DMS79 (cell line): ENCODE measurements around the gene ANAPC1.
"Not testable (repeated sequence)": the region's sequence is repeated elsewhere in the genome, so short reads cannot be mapped to it uniquely, and the experiment has no call there.

Experiments
- DNase-seq: peaks from one replicate; lab custom pipeline; 2025; lab: John Stamatoyannopoulos, UW

ANAPC1 gene

GRCh38 chr2:111883661-111884591 is at the start of gene ANAPC1:
ANAPC1 (minus strand) TSS chr2:111884193; CDS start chr2:111880825, 3,368 bp downstream.
- DNase-seq, result peak; percentile 68

DNA sequence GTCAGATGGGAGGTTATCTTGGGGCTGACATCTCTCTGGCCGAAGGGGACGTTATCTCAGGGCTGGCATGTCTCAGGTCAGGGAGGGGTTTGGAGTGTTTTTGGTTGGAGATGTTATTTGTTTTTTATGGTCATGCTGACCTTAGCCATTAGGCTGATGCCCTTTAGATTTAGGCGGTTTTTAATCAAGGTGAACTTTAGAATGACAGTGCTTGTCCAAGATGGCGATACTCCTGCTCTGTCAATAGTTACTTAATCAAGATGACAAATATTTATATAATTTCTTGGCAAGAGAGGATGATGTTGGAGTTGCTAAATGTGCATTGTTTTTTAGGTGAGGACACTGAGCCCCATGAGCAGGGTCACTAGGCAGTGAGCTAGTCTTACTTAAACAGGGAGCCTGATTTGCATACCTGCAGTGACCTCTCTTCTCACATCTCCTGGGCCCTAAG is 48.9 kb upstream of the ANAPC1 start:
- no peak for DNase-seq

GRCh38 chr2:111930875-111931274 is 46.9 kb upstream of the ANAPC1 start:
- no peak for DNase-seq

GRCh38 chr2:111930409-111930808 is 46.4 kb upstream of the ANAPC1 start:
- no peak for DNase-seq

- DNase-seq, result no peak
Observed at GRCh38 chr2:111927723-111928122, 43.7 kb upstream of the ANAPC1 start.

DNA sequence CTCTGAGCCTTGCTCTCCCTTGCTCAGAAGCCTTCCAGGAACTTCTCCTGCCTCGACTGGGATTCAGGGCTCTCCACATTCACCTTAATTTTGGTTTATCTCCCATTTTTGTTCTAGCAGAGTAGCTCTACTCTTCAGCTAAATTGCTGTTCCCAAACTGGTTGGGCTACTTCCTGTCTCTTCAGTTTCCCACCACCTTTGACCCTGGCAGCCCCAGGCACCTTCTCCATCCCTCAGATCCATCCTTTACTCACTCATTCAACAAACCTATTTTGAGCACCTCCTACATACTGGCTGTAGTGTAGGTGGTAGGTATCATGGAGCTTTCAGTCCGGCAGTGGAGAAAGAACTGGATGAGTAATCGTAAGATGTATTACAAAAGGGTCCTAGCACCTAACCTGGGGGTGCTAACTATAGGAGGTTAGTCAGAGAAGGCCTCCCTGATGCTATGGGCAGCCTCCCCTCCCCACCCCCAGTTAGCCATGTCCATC is 40.7 kb upstream of the ANAPC1 start:
- DNase-seq, result no peak

DNA sequence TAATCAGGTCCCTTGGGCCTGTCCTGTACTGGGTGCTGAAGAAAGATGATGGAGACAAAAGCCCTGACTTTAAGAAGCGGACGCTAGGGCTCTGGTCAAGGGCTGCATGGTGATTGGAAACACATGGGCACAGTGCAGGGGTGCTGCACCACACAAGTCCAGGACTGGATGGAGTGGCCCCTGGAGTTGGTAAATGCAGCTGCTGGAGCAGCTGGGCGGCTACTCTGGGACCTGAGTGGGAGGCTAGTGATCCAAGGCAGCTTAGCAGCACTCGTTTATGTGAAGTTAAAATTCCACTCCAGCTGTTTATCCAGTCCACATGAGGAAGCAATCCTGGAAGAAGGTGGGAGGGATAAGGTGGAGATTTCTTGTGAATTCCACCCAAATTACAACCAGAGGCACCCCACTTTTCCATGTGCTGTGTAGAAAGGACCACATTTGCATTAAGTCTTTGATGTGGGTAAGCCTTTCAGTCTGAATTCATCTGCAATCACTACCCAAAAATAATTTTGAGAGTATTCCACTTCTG is 39.3 kb upstream of the ANAPC1 start:
- no peak for DNase-seq

DNA sequence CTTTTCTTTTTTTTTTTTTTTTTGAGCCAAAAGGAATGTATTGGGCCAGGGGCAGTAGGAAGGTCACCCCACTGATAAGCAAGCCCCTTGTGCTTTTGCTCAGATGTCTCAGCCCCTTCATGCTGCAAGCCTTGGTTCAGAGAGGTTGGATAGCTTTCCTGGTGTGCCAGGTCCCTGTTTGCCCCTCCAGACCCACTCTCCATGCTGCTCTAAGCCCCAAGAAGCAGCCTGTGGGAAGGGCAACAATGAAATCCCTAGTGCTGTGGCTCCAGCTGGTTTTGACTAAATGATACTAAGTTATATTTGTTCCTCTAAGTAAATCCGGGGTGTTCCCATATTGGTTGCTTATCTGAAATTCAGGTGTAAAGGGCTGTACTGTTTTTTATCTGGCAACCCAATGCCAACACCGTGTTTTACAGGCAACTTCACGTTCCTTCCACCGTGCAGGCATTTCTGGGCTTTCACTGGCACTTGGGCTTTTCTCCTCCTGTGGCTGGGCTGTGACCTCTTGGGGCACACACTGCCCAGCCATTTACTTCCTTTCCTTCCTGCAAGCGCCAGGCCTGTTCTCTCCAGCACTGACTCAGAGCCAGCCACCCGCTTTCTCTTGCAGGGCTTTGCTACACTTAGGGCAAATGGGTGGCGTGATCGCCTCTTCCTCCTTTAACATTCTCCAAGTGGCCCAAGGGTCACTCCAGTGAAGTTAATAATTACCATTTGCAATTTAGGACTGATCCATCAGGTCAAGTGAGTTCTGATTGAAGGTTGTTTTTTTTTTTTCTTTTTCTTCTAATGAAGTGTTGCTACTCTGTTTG is 36.0 kb upstream of the ANAPC1 start:
- no peak for DNase-seq

DNA sequence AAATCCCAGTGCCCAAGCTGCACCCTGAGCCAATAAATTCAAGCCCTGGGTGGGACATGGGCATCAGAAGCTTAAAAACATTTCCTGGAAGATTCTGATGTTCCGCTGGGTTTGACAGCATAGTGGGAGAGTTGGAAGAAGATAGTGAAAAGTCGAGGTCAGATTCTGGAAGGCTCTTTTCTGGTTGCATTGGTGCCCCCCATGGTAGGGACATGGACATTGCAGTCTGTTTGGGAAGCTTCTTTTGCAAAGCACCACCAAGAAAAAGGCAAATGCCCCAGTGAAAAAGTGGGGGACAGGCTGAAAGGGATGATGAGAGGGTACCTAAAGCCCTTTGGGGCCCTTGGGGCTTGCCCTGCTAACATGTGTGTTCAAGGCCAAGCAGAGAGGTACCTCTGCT is 35.4 kb upstream of the ANAPC1 start:
- DNase-seq, result no peak

GRCh38 chr2:111918383-111918806 is 34.4 kb upstream of the ANAPC1 start:
- no peak for DNase-seq

DNA sequence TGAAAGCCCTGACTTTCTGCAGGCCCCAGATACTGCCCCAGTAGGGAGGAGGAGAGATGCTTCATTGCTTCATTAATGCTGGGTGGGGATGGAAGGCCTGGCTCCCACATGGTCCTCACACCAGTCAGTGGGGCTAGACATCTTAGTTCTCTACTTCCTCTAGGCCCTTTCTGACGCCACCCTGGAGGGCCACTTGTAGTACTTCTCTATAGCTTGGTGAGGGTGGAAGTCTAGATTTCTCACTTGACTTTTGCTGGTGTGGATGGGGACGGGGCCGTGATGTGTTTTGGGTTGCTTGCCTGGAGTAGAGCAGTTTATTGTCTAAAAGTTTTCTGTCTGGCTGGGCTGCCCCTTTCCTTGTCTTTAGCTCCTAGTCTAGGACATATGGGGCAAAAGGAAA is 33.1 kb upstream of the ANAPC1 start:
- no peak for DNase-seq

DNA sequence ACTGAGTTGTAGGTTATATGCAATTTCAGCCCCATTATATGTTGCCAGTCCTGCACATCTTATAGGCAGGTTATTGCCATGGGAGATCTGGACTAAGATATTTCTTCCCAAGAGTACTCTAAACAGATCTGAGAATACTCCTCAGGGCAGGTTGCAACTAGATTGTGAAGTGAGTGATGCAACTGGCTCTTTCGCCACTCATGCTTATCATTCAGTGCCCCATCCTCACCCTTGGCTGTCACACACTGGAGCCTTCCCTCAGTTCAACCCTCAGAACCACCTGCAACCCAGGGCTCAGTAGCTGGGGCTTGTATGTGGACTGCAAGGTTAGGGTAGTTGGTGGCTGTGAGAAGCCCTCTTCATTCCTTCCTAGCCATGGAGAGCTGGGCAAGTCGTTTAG is 28.6 kb upstream of the ANAPC1 start:
- peak; percentile 22 for DNase-seq

DNA sequence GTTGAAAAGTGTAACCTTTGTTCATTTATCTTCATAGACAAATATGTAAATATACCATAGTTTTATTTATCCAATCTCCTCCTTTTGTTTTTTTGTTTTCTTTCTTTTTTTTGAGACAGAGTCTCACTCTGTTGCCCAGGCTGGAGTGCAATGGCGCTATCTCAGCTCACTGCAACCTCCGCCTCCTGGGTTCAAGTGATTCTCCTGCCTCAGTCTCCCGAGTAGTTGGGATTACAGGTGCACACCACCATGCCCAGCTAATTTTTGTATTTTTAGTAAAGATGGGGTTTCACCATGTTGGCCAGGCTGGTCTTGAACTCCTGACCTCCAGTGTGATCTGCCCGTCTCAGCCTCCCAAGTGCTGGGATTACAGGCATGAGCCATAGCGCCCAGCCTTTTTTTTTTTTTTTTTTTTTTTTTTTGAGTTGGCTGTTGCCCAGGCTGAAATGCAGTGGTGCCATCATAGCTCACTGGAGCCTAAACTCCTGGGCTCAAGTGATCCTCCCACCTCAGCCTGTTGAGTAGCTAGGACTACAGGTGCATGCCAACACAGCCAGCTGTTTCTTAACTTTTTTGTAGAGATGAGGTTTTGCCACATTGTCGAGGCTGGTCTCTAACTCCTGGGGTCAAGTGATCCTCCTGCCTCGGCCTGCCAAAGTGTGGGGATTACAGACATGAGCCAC is 27.4 kb upstream of the ANAPC1 start:
- DNase-seq, result not testable (repeated sequence)

DNA sequence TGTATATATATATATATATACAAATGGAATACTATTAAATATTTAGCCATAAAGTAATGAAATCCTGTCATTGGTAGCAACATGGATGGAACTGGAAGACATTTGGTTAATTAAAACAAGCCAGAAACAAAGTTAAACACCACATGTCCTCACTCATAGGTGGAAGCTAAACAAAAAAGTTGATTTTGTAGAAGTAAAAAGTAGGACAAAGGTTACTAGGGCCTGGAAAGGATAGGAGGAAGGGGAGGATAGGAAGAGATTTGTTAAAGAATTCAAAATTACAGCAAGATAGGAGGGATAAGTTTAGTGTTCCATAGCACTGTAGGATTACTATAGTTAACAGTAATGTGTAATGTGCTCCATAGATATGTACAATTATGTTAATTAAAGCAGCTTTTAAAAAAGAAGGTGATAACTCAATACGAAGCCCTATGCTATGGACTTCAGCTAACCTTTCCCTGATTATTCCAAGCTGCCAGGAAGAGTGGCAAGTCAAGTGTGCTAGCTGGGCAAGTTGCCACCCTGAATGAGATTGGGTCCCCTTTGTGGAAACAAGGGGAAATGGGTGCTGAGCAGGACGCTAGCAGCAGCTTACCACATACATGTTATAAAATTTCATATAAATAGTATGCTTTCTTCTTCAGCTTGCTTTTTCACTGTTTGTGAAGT is 26.8 kb upstream of the ANAPC1 start:
- DNase-seq, result peak; percentile 26

DNA sequence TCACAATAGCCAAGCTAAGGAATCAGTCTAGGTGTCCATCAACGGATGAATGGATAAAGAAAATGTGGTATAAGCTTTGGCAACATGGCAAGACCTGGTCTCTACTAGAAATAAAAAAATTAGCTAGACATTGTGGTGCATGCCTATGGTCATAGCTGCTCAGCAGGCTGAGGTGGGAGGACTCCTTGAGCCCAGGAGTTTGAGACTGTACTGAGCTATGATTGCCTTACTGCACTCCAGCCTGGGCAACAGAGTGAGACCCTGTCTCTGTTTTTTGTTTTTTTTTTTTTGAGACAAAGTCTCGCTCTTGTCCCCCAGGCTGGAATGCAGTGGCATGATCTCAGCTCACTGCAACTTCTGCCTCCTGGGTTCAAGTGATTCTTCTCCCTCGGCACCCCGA is 26.0 kb upstream of the ANAPC1 start:
- not testable (repeated sequence) for DNase-seq

GRCh38 chr2:111909079-111909478 is 25.1 kb upstream of the ANAPC1 start:
- DNase-seq, result no peak

DNA sequence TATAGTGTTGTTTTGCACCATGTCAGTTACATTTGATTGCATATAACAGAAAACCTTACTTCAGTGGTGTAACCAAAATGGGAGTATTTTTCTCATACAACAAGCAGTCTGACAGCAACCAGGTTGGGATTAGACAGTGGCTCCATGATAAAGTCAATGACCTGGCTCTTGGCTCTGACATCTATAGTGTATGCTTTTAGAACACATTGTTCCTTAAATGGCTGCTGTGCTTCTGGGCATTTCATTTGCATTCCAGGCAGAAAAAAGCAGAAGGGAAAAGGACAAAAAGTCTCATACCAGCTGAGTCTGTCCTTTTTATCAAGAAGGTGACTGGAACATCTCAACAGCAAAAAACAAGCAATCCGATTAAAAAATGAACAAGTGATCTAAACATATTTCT is 24.6 kb upstream of the ANAPC1 start:
- DNase-seq, result no peak

- no peak for DNase-seq
Observed at GRCh38 chr2:111905990-111906735, 22.2 kb upstream of the ANAPC1 start.

- DNase-seq, result not testable (repeated sequence)
Observed at GRCh38 chr2:111905475-111905869, 21.5 kb upstream of the ANAPC1 start.

DNA sequence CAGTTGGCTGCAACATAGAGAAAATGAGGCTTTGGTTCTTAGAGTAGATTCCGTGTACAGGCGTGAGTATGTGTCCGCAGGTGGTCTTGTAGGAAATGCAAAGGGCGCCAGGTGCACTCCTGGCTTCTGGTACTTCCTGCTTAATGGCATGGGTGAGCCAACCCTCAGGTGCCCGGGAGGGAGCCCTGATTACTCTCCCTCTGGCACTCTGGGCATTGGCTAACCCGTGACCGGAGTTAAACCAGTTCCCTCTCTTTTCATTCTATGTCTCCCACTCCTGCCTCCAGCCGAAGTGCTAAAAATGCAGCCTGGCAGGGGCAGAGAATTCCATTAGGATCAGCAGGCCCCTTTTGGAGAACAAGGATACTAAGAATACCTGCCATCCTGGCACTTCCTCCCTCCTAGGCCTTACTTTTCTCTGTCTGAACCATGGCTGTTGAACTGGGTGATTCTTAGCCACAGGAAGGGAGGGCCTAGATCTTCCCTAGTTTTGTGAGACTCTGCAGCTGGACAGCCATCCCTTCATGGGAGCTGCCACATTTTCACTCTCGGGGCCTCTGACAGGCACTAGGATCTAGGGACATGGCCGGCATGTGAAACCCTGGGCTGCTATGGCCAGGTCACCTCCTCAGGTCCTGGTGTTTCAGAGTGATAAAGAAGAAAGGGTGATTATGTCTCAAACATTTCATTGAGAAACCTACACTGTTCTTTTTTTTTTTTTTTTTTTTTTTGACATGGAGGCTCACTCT is 20.9 kb upstream of the ANAPC1 start:
- no peak for DNase-seq
